Measurements from ENCODE around the gene CD200R1L. TPM values are rescaled to one million over a fixed set of nuclear protein-coding genes. Genes with fewer than 3 reads are reported as not detected.

CD200R1L gene
- total RNA-seq, 1 donor from 2014 or later: not detected

GRCh38 chr3:112769286-112769978 is 77.2 kb downstream of the CD200R1L start:
- no peak for DNase-seq (ENCODE audit: low read depth in 2 of 2)

GRCh38 chr3:112767777-112768176 is 78.9 kb downstream of the CD200R1L start:
- DNase-seq (ENCODE audit: low read depth in 2 of 2): no peak

DNA sequence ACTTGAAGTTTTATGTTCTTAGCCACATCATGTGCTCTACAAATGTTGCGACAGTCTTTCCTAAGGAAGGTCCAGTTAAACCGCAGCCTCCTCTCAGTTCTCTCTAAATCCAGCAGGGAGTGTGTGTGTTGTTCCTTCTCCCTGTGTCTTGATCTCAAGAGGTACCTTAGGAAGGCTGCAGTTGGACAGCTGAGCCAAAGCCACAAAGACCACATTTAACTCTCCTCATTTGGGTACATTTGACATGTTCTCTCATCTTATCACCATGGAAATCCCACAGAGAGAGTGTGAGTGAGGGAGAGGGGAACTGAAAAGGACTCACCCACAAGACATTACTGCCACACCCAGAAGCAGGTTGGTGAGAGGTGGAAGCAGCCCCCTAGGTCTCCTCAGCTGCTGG is 79.5 kb downstream of the CD200R1L start:
- no peak for DNase-seq (ENCODE audit: low read depth in 2 of 2)

Other genes with a start within 250 kb of the CD200R1L start
- 5.2 and 14.4 TPM in 2 replicates for gene CCDC80, start 205.7 kb downstream of the CD200R1L start, total RNA-seq
- not detected in 2 replicates for gene CD200R1, start 128.2 kb upstream of the CD200R1L start, total RNA-seq
- 21.6 and 28.1 TPM in 2 replicates for gene GTPBP8, start 144.1 kb upstream of the CD200R1L start, total RNA-seq

Measured in lung microvascular endothelial cell (primary cell).